Medulla oblongata (tissue), 1 donor: ENCODE results near the gene PPP3CA.

Source experiments
- DNase-seq: peaks from one replicate; pipeline ENCODE4 v3.0.0-alpha.2; 2015; ENCODE audit errors: extremely low spot score

PPP3CA gene

GRCh38 chr4:101050837-101051205, 296.5 kb downstream of the PPP3CA start:
- DNase-seq = no peak

DNA sequence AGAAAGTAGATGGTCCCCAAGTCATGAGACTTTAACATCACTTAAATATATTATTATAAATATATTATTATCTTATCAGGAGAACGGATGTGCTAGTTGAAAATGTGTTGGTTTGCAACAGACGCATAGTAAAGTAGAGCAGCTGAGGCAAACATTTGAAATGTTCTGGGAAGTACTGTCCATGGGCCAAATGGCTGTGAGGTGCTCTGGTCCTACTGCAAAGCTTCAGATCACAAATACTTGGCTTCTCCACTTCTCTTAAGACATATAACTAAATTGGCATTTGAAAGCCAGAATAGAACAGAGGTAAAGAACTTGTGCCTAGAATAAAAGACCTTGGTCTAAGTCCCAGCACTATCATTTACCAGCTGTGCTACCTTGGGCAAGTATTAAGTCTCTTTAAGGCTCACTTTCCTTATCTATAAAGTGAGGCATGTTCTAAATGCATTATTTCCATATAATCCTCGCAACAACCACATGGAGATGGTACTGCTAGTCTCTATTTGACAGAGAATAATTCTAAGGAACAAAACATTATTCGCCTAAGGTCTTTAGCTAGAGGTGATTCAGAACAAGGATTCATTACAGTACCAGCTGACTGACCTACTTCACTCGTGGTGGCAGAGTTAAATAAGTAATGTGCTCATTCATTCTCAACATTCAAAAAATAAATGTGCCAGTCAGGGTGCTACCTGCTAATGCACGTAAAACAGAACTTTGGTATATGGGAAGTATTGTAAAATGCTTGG, 297.1 kb downstream of the PPP3CA start:
- DNase-seq = no peak

DNA sequence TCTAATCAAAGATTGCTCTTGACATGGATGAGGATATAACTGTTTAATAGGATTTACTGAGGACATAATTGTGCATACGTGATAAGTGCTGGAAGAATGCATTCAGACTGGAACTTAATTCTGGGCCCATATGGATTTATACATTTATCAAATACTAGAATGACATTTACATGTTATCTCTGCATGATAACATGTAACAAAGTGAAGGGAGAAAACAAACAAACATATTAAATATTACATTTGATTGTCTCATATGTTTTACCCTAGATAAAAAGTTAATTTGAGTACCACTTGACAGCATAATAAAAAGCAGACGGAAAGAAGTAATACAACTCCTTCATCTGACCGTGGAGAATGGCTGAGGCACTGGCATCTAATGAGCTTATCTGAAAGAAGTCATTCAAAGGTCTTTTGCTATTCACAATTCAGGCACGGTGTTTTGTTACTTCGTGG, 297.8 kb downstream of the PPP3CA start:
- DNase-seq = no peak

DNA sequence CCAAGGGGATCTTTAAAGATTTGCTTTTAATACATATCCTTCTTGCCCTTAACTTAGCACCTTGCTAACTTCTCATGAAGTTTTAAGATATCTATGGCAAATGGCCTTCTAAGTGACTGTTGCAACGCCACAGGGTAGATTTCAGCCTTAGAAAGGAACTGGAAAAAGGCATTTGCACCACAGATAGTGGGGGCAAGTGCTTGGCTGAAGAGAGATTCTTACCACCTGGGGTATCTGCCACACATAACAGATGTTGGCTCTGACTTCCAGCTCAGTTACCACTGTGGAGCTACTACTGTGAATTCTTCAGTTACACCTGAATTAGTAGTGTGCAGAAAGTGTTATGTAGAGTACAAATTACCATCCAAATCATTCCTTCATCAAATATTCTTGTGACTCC, 302.6 kb downstream of the PPP3CA start:
- DNase-seq = no peak

GRCh38 chr4:101042847-101043246, 304.5 kb downstream of the PPP3CA start:
- DNase-seq = no peak

GRCh38 chr4:101040776-101041175, 306.6 kb downstream of the PPP3CA start:
- no peak for DNase-seq

- DNase-seq = no peak
These were observed 308.0 kb downstream of the PPP3CA start for GRCh38 chr4:101039367-101039766.

GRCh38 chr4:101037938-101038413, 309.4 kb downstream of the PPP3CA start:
- DNase-seq = no peak

- no peak for DNase-seq
These were observed 310.1 kb downstream of the PPP3CA start for GRCh38 chr4:101037249-101037648.

DNA sequence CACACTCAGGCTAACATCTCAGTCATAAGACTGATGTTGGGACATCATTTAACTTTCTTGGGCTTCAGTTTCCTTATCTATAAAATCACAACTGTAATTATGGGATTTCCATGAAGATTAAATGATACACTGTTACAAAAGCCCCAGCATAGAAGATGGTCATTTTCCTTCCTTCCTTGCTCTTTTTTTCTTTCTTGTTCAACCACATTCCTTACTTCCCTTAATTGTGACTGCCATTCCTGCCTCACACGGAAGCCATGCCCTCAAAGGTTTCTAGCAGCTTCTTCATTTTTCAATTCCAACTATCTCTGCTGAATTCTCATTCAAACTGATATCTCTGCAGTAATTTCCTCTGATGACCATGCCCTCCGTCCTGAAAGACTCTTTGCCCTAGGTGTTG, 311.8 kb downstream of the PPP3CA start:
- DNase-seq = no peak

DNA sequence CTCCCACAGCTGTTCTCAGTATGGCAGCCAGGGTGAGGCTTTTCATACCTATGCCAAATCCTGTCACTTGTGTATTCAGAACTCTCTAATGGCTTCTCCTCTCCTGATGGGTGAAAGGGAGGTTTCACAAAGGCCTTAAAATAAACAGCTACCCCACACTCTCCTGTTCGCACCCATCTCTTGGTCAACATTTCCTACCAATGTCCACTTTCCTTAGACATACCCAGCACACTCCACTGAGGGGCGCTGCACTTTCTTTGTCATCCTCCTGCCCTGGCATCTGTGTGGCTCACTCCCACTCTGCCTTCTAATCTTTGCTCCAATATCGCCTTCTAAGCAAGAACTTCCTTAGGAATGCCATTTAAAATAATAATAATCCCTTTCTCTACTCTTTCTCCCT, 313.3 kb downstream of the PPP3CA start:
- no peak for DNase-seq

DNA sequence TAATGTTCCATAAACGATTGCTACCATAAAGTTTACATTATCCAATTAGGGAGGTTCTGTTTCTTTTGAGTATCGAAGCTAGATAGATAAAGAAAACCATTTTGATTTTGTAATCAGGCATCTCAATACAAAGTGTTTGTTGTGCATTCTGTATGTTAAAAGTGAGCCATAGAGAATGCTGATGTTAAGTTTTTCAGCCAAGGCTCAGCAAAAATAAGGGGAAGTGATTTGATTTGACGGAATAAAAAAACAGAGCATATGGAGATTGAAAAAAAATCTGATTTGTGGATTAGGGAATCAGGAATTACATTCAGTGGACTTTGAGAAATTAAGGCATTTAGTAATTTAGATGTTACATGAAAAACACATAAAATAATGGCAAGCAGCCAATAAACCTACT, 314.8 kb downstream of the PPP3CA start:
- DNase-seq = no peak

DNA sequence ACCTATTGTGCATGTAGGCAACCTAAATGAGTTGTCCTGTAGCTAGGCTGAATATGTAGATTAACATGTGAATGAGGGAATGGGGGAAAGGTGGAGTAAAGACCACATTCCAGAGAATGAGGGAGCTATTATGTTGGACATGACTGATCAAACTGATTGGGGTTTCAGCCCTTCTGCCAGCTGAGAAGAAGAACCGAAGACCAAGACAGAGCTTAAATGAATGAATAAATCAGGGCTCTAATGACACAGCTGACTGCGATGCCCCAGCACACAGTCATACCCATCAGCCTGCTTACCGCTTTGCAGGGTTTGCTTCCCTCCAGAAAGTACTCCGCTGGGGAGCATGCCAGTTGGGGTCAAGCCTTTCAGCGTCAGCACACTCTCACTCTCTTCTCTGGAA, 315.4 kb downstream of the PPP3CA start:
- DNase-seq = no peak

GRCh38 chr4:101028886-101029285, 318.4 kb downstream of the PPP3CA start:
- DNase-seq = no peak

- DNase-seq = no peak
These were observed 319.6 kb downstream of the PPP3CA start for GRCh38 chr4:101027721-101028120.

GRCh38 chr4:101025755-101026154, 321.6 kb downstream of the PPP3CA start:
- DNase-seq = no peak

DNA sequence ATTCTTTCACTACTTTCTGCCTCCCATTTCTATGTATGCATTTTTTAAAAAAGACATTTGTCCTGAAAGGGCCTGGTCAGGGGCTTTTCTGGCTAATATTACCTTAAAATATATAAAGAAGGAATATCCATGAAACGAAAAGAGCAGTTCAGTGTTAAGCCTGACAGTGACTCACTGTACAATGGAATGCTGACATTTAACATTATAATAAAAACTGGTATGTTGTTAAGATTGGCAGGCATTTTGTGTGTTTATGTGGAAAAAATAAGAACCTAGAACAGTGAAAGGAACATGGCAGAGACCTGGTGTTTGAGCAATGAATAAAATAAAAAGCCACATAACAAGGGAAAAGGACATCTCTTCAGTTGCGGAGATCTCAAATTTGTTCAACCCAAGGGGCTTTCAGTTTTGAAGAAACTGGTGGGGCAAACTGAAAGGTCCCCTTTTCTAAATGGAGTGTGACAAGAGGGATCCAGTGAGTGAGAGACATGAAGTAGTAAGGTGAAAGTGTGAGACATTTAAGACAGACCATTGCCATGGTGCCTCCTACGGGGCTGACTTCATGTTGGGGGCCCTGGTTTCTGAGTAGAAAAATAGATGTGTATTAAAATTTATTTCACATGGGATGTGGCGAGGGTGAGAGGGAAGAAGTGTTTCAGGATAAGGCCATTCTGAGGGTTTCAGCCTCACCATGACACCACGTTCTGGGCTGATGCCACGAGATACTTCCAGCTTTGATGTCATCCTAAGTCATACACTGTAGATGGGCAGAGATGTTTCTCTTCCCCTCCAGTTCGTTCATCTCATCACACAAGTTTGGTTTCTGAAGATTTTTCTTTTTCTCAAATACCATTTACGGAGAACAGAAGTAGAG, 324.9 kb downstream of the PPP3CA start:
- no peak for DNase-seq

GRCh38 chr4:101020956-101021355, 326.4 kb downstream of the PPP3CA start:
- DNase-seq = no peak

- DNase-seq = no peak
These were observed 327.4 kb downstream of the PPP3CA start for GRCh38 chr4:101019941-101020401.

DNA sequence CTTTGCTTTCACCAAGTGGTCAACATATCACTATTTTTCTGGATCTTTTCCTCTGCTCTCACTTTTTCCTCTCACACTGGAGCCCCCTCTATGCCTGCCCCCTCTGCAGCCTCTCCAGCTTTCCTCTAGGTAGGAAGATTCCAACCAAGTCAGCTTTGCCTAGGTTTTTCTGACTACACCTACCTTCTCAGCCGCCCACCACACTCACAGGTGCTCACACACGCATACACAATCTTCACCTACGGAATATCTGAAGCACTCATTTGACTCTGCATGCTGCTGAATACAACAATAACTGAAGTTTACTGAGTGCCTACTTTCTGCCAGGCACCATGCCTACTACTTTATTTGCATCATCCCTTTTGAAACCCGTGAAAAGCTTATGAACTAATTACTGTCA, 328.0 kb downstream of the PPP3CA start:
- DNase-seq = no peak

GRCh38 chr4:101018836-101019235, 328.5 kb downstream of the PPP3CA start:
- no peak for DNase-seq

GRCh38 chr4:101014417-101014816, 332.9 kb downstream of the PPP3CA start:
- no peak for DNase-seq

DNA sequence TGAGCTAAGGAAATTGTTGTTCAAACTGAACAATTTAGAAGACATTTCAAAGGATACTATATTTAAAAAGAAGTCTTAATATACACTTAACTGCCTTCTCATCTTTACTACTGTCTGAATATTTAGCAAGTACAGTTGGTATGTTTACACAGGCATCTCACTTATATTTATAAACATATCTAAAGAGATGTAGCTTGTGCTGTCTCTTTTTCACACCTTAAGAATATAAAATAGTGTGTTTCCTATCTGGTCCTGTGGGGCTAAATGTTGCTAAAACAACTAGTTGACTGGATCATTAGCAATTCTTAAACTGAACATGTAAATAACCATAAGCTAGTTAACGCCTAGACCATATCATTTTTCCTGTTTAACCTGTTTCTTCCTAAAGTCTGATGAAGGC, 336.3 kb downstream of the PPP3CA start:
- DNase-seq = no peak
